DND-41 (cell line): ENCODE measurements around the gene UVRAG.

ENCODE experiments used
- ATAC-seq: fragments of 200-7000 bp; cut with Tn5 transposase; 3 replicates; pipeline ENCODE4 v1.9.1; 2021; ENCODE audit warnings: low read depth; ENCODE audit not compliant: insufficient read depth
- DNase-seq: peaks from one replicate; pipeline ENCODE4 v3.0.0-alpha.2; 2020
- H2AFZ ChIP-seq: 2 replicates; pipeline ENCODE4 v1.6.0; 2012; ENCODE audit warnings: low read depth, low read length
- H3K27ac ChIP-seq: 2 replicates; pipeline ENCODE4 v1.5.1; 2012; ENCODE audit warnings: low read length, inconsistent platforms
- H3K27me3 ChIP-seq: fragments of 200-600 bp; sonication (generic); 2 replicates; pipeline ENCODE4 v1.6.0; 2012; ENCODE audit warnings: low read length, mild to moderate bottlenecking, inconsistent platforms; ENCODE audit not compliant: insufficient read depth, poor library complexity
- H3K36me3 ChIP-seq: 2 replicates; pipeline ENCODE4 v1.5.1; 2012; ENCODE audit warnings: low read length, inconsistent platforms; ENCODE audit not compliant: insufficient read depth
- H3K4me1 ChIP-seq: 2 replicates; pipeline ENCODE4 v1.5.1; 2012; ENCODE audit warnings: mild to moderate bottlenecking, low read length; ENCODE audit not compliant: insufficient read depth
- H3K4me2 ChIP-seq: 2 replicates; pipeline ENCODE4 v1.6.0; 2012; ENCODE audit warnings: mild to moderate bottlenecking, moderate library complexity, low read length, inconsistent platforms; ENCODE audit not compliant: insufficient read depth
- H3K4me3 ChIP-seq, 2 experiments: fragments of 200-600 bp in 1 of 2; shearing (Covaris generic) in 1 of 2; 2 replicates each; pipeline ENCODE4 v1.5.1; 2012 to 2016; ENCODE audit warnings: inconsistent platforms in 2 of 2, low read length in 2 of 2, mild to moderate bottlenecking in 2 of 2, low read depth in 1 of 2, moderate library complexity in 1 of 2
- H3K79me2 ChIP-seq: 2 replicates; pipeline ENCODE4 v1.6.0; 2012; ENCODE audit warnings: low read length, inconsistent platforms; ENCODE audit not compliant: insufficient read depth
- H3K9ac ChIP-seq: 2 replicates; pipeline ENCODE4 v1.6.0; 2012; ENCODE audit warnings: low read depth, mild to moderate bottlenecking, inconsistent platforms, low read length, moderate library complexity
- H3K9me3 ChIP-seq: 2 replicates; pipeline ENCODE4 v1.5.1; 2012; ENCODE audit warnings: low read length, moderate library complexity, mild to moderate bottlenecking, inconsistent platforms; ENCODE audit not compliant: insufficient read depth, severe bottlenecking
- H4K20me1 ChIP-seq: 2 replicates; pipeline ENCODE4 v1.6.0; 2012; ENCODE audit warnings: low read length; ENCODE audit not compliant: insufficient read depth
- CTCF ChIP-seq: IDR thresholded peaks from 2 replicates; pipeline ENCODE4 v1.5.1; 2012; ENCODE audit warnings: borderline replicate concordance, low read length, moderate library complexity, mild to moderate bottlenecking; ENCODE audit not compliant: poor library complexity, severe bottlenecking; ENCODE audit errors: extremely low read depth
- EZH2 ChIP-seq: IDR thresholded peaks from 3 replicates; pipeline ENCODE4 v1.6.1; 2012; ENCODE audit warnings: borderline replicate concordance, low read depth, mild to moderate bottlenecking, moderate library complexity, low read length, inconsistent platforms; ENCODE audit not compliant: severe bottlenecking

UVRAG gene

GRCh38 chr11:75946531-75947530 is 131.8 kb downstream of the UVRAG start:
- no peaks in the 10 kb centered on the region for H3K36me3 ChIP-seq
- no peaks in the 10 kb centered on the region for H3K27me3 ChIP-seq
- H3K79me2 ChIP-seq: peaks cover 2% of the 10 kb centered on the region; the same call in 1 of the 2 replicates
- H2AFZ ChIP-seq: no peak overlapping the region
- ATAC-seq (peak; percentile 90), DNase-seq (peak; percentile 44)
- H3K9ac ChIP-seq: no peak overlapping the region
- peaks cover 19% of the 10 kb centered on the region for H3K4me1 ChIP-seq
- no peaks in the 10 kb centered on the region for H3K9me3 ChIP-seq
- no peak overlapping the region for H3K4me3 ChIP-seq
- peaks cover 14% of the 10 kb centered on the region for H4K20me1 ChIP-seq
- peak overlapping the region; percentile 55; the same call in 1 of the 2 replicates for H3K27ac ChIP-seq
- TF ChIP-seq CTCF: no peak
- TF ChIP-seq EZH2: no peak
- no peak overlapping the region for H3K4me2 ChIP-seq

DNA sequence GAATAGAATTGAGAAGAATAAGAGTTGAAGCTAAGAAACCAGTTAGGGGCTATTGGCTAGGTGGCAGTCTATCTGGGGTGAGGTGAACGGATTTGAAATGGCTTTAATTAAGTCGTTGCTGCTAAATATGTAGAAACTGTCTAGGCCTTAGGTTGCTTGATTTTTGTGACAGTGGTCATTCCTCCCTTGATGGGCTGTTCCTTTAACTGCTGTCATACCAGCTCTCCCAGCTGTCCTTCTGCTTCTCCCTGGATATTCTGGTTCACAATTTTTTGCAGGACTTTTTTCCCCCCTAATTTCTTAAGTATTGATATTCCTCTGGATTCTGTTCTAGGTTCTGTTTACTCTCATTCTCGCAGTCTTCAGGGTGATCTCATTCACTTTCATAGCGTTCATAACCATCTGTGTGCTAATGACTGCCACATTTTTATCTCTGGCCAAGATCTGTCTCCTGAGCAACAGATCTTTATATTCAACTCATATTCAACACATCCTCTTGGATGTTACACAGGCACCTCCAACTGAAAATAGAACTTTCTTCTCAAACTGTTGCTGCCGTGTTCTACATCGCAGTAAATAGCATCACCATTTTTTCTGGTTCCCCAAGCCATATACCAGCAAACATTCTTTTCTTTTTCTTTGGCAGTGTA is 134.1 kb downstream of the UVRAG start:
- no peak overlapping the region for H3K4me2 ChIP-seq
- H3K4me3 ChIP-seq: no peak overlapping the region
- no peak overlapping the region for H3K9ac ChIP-seq
- TF ChIP-seq CTCF: no peak
- no peak for TF ChIP-seq EZH2
- H3K4me1 ChIP-seq: peaks cover 19% of the 10 kb centered on the region
- peaks cover 2% of the 10 kb centered on the region; the same call in 1 of the 2 replicates for H3K79me2 ChIP-seq
- H3K9me3 ChIP-seq: no peaks in the 10 kb centered on the region
- ATAC-seq (no peak), DNase-seq (no peak)
- peaks cover 14% of the 10 kb centered on the region for H4K20me1 ChIP-seq
- no peaks in the 10 kb centered on the region for H3K36me3 ChIP-seq
- no peak overlapping the region for H3K27ac ChIP-seq
- H3K27me3 ChIP-seq: no peaks in the 10 kb centered on the region
- H2AFZ ChIP-seq: no peak overlapping the region

DNA sequence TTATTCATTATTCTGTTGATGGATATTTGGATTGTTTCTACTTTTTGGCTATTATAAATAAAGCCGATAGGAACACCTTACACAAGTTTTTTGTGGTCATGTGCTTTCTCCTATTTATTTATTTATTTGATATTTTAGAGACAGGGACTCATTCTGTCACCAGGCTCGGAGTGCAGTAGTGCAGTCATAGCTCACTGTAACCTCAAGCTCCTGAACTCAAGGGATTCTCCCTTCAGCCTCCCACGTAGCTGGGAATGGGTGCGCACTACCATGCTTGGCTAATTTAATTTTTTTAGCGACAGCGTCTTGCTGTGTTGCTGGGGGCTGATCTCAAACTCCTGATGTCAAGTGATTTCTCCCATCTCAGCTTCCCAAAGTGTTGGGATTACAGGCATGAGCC is 135.1 kb downstream of the UVRAG start:
- H3K79me2 ChIP-seq: peaks cover 2% of the 10 kb centered on the region; the same call in 1 of the 2 replicates
- no peaks in the 10 kb centered on the region for H3K36me3 ChIP-seq
- no peak overlapping the region for H3K4me2 ChIP-seq
- H3K9ac ChIP-seq: no peak overlapping the region
- ATAC-seq (no peak), DNase-seq (no peak)
- H3K4me3 ChIP-seq: no peak overlapping the region
- H3K4me1 ChIP-seq: peaks cover 19% of the 10 kb centered on the region
- H2AFZ ChIP-seq: no peak overlapping the region
- TF ChIP-seq CTCF (no peak), EZH2 (no peak)
- peaks cover 14% of the 10 kb centered on the region for H4K20me1 ChIP-seq
- no peak overlapping the region for H3K27ac ChIP-seq
- no peaks in the 10 kb centered on the region for H3K27me3 ChIP-seq
- H3K9me3 ChIP-seq: no peaks in the 10 kb centered on the region
